CD14-positive monocyte (primary cell): ENCODE results near the gene GAN. TPM values are rescaled to one million over a fixed set of nuclear protein-coding genes. Genes with fewer than 3 reads are reported as not detected.

ENCODE experiments used
- DNase-seq, 3 donors: peaks; one replicate each; pipeline ENCODE4 v3.0.0-alpha.2; 2011 to 2022
- H2AFZ ChIP-seq: 2 replicates; pipeline ENCODE4 v1.6.0; 2012; ENCODE audit warnings: mild to moderate bottlenecking, low read depth, low read length, inconsistent platforms; ENCODE audit not compliant: insufficient read depth, poor library complexity, severe bottlenecking
- H3K27ac ChIP-seq, 2 donors: 1 replicate in 1 of 2; 2 replicates in 1 of 2; pipeline ENCODE4 v1.5.1; 2012 to 2013; ENCODE audit warnings: low read length in 2 of 2, control low read depth in 1 of 2, inconsistent platforms in 1 of 2, low read depth in 1 of 2, mild to moderate bottlenecking in 1 of 2
- H3K27me3 ChIP-seq, 2 donors: one replicate each; pipeline versions ENCODE4 v1.6.0 to v1.6.1; 2011 to 2013; ENCODE audit warnings: low read length in 2 of 2; ENCODE audit not compliant: control insufficient read depth in 2 of 2, insufficient read depth in 2 of 2
- H3K36me3 ChIP-seq, 2 donors: replicated peaks in 1 of 2; 1 replicate in 1 of 2; 2 replicates in 1 of 2; pipeline versions ENCODE4 v1.5.1 to v1.6.1; 2012 to 2013; ENCODE audit warnings: low read length in 2 of 2, control low read depth in 1 of 2, inconsistent platforms in 1 of 2, mild to moderate bottlenecking in 1 of 2; ENCODE audit not compliant: insufficient read depth in 2 of 2, control insufficient read depth in 1 of 2
- H3K4me1 ChIP-seq, 2 donors: 1 replicate in 1 of 2; 2 replicates in 1 of 2; pipeline versions ENCODE4 v1.5.1 to v1.6.1; 2012 to 2013; ENCODE audit warnings: low read length in 2 of 2, control low read depth in 1 of 2, inconsistent platforms in 1 of 2, mild to moderate bottlenecking in 1 of 2, moderate library complexity in 1 of 2; ENCODE audit not compliant: insufficient read depth in 2 of 2, control insufficient read depth in 1 of 2
- H3K4me2 ChIP-seq: replicated peaks from 2 replicates; pipeline ENCODE3; 2012; ENCODE audit warnings: low read length, moderate library complexity, mild to moderate bottlenecking; ENCODE audit not compliant: poor library complexity, severe bottlenecking; ENCODE audit errors: extremely low read depth
- H3K4me3 ChIP-seq, 3 experiments: fragments of 200-600 bp in 1 of 3; sonication (generic) in 1 of 3; replicated peaks in 1 of 3; 1 replicate in 2 of 3; 2 replicates in 1 of 3; pipeline ENCODE4 v1.5.1; 2011 to 2013; ENCODE audit warnings: low read length in 3 of 3, mild to moderate bottlenecking in 3 of 3, control low read depth in 2 of 3, low read depth in 2 of 3, inconsistent platforms in 1 of 3, moderate library complexity in 1 of 3
- H3K79me2 ChIP-seq: 2 replicates; pipeline ENCODE4 v1.6.0; 2012; ENCODE audit warnings: mild to moderate bottlenecking, control low read depth, inconsistent platforms, low read length, moderate library complexity; ENCODE audit not compliant: insufficient read depth
- H3K9ac ChIP-seq: 2 replicates; pipeline ENCODE4 v1.6.0; 2017; ENCODE audit warnings: low read length, mild to moderate bottlenecking; ENCODE audit not compliant: insufficient read depth, poor library complexity, severe bottlenecking
- H3K9me3 ChIP-seq, 2 donors: replicated peaks in 1 of 2; 1 replicate in 1 of 2; 2 replicates in 1 of 2; pipeline versions ENCODE4 v1.5.1 to v1.6.1; 2012 to 2013; ENCODE audit warnings: low read length in 2 of 2, control low read depth in 1 of 2; ENCODE audit not compliant: control insufficient read depth in 1 of 2, insufficient read depth in 1 of 2
- H4K20me1 ChIP-seq: 2 replicates; pipeline ENCODE4 v1.6.0; 2012; ENCODE audit warnings: mild to moderate bottlenecking, low read length, control low read depth, moderate library complexity; ENCODE audit not compliant: insufficient read depth
- H3K27ac Mint-ChIP-seq, 7 donors: one replicate each; pipeline ENCODE4 v1.8.0; 2020; ENCODE audit warnings: mild to moderate bottlenecking in 7 of 7, mixed read lengths in 7 of 7, moderate library complexity in 6 of 7, inconsistent platforms in 2 of 7
- H3K27me3 Mint-ChIP-seq, 3 donors: one replicate each; pipeline ENCODE4 v1.8.0; 2021 to 2022; ENCODE audit warnings: low read depth in 3 of 3, mild to moderate bottlenecking in 3 of 3, mixed read lengths in 3 of 3, moderate library complexity in 3 of 3, inconsistent platforms in 1 of 3
- H3K36me3 Mint-ChIP-seq, 2 donors: one replicate each; pipeline ENCODE4 v1.8.0; 2020; ENCODE audit warnings: mixed read lengths in 2 of 2, inconsistent platforms in 1 of 2, mild to moderate bottlenecking in 1 of 2
- H3K4me1 Mint-ChIP-seq: one replicate; pipeline ENCODE4 v1.8.0; 2020; ENCODE audit warnings: mild to moderate bottlenecking, mixed read lengths
- H3K4me3 Mint-ChIP-seq, 2 donors: one replicate each; pipeline ENCODE4 v1.8.0; 2020; ENCODE audit warnings: mild to moderate bottlenecking in 2 of 2, mixed read lengths in 2 of 2, moderate library complexity in 1 of 2
- H3K9me3 Mint-ChIP-seq, 7 donors: one replicate each; pipeline ENCODE4 v1.8.0; 2020 to 2022; ENCODE audit warnings: mixed read lengths in 7 of 7, mild to moderate bottlenecking in 6 of 7, moderate library complexity in 6 of 7, inconsistent platforms in 2 of 7
- WGBS: methylation state at CpG from one replicate; pipeline ENCODE4 v1.1.5; 2013; ENCODE audit warnings: missing lambda C conversion rate; ENCODE audit not compliant: insufficient coverage; 5-methylcytosine and 5-hydroxymethylcytosine counted together
- intact Hi-C, 2 donors: fragments of 100-400 bp; cut with micrococcal nuclease; formaldehyde crosslinking; loops; one replicate each; pipeline versions ENCODE4 v1.15.0 to v1.15.1; 2023
- polyA plus RNA-seq, 3 donors: library from polyadenylated mRNA; depleted of rRNA in 1 of 3; unstranded in 2 of 3; stranded (reverse) in 1 of 3; fragments of 300-500 nt in 2 of 3; fragments of >200 nt in 1 of 3; fragmentation: Illumina TruSeq in 2 of 3; gene quantifications; 1 replicate in 2 of 3; 2 replicates in 1 of 3; pipeline ENCODE4 v1.2.3, GENCODE V29; 2012 to 2021
- TF ChIP-seq, protein P1 (sequence below): fragments of 200-600 bp; IDR thresholded peaks from one replicate; pipeline ENCODE4 v1.8.0; 2022; ENCODE audit warnings: antibody characterized with exemption, mild to moderate bottlenecking

GAN gene
- polyA plus RNA-seq, 3 donors = 0.89 to 1.2 (median 1.0) TPM

GRCh38 chr16:81327447-81328196 is 12.9 kb downstream of the GAN start:
- Histone ChIP-seq H3K36me3 (peaks cover 0 to 2% of the 10 kb centered on the region in 2 donors), H4K20me1 (peaks cover 19% of the 10 kb centered on the region), H3K79me2 (no peaks in the 10 kb centered on the region), H2AFZ (no peak overlapping the region), H3K9ac (no peak overlapping the region), H3K4me3 (no peak overlapping the region), H3K4me1 (no peaks in the 10 kb centered on the region), H3K4me2 (no peak overlapping the region), H3K9me3 (no peaks in the 10 kb centered on the region), H3K27ac (no peak overlapping the region), H3K27me3 (no peaks in the 10 kb centered on the region)
- TF ChIP-seq, protein P1, sequence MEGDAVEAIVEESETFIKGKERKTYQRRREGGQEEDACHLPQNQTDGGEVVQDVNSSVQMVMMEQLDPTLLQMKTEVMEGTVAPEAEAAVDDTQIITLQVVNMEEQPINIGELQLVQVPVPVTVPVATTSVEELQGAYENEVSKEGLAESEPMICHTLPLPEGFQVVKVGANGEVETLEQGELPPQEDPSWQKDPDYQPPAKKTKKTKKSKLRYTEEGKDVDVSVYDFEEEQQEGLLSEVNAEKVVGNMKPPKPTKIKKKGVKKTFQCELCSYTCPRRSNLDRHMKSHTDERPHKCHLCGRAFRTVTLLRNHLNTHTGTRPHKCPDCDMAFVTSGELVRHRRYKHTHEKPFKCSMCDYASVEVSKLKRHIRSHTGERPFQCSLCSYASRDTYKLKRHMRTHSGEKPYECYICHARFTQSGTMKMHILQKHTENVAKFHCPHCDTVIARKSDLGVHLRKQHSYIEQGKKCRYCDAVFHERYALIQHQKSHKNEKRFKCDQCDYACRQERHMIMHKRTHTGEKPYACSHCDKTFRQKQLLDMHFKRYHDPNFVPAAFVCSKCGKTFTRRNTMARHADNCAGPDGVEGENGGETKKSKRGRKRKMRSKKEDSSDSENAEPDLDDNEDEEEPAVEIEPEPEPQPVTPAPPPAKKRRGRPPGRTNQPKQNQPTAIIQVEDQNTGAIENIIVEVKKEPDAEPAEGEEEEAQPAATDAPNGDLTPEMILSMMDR = no peak
- WGBS = 86% methylated on average over 1 of the region's 8 CpGs
- intact Hi-C loops = no loop called here
- H3K9me3 Mint-ChIP-seq = peaks cover 0 to 2% (median 0%) of the 10 kb centered on the region in 7 donors
- DNase-seq = no peak
- no peak overlapping the region for H3K4me3 Mint-ChIP-seq
- H3K27ac Mint-ChIP-seq = no peak overlapping the region
- peaks cover 0 to 1% (median 0%) of the 10 kb centered on the region in 3 donors for H3K27me3 Mint-ChIP-seq
- H3K36me3 Mint-ChIP-seq = peaks cover 0 to 6% of the 10 kb centered on the region in 2 donors
- H3K4me1 Mint-ChIP-seq = no peaks in the 10 kb centered on the region

GRCh38 chr16:81329947-81330346 is 15.2 kb downstream of the GAN start:
- H3K27ac Mint-ChIP-seq = no peak overlapping the region
- H3K9me3 Mint-ChIP-seq = no peaks in the 10 kb centered on the region
- peaks cover 0 to 4% of the 10 kb centered on the region in 2 donors for H3K36me3 Mint-ChIP-seq
- Histone ChIP-seq H3K27ac (no peak overlapping the region), H3K27me3 (no peaks in the 10 kb centered on the region), H3K36me3 (no peaks in the 10 kb centered on the region), H3K4me1 (no peaks in the 10 kb centered on the region), H3K79me2 (no peaks in the 10 kb centered on the region), H3K9me3 (no peaks in the 10 kb centered on the region), H4K20me1 (peaks cover 9% of the 10 kb centered on the region), H3K4me2 (no peak overlapping the region), H2AFZ (no peak overlapping the region), H3K9ac (no peak overlapping the region), H3K4me3 (no peak overlapping the region)
- H3K27me3 Mint-ChIP-seq = no peaks in the 10 kb centered on the region
- intact Hi-C loops = no loop called here
- TF ChIP-seq, protein P1 = no peak
- no peaks in the 10 kb centered on the region for H3K4me1 Mint-ChIP-seq
- H3K4me3 Mint-ChIP-seq = no peak overlapping the region
- DNase-seq = no peak
- 62% methylated on average over 3 of the region's 5 CpGs for WGBS
